ENCODE results near the gene C16orf46.

The C16orf46 gene

DNA sequence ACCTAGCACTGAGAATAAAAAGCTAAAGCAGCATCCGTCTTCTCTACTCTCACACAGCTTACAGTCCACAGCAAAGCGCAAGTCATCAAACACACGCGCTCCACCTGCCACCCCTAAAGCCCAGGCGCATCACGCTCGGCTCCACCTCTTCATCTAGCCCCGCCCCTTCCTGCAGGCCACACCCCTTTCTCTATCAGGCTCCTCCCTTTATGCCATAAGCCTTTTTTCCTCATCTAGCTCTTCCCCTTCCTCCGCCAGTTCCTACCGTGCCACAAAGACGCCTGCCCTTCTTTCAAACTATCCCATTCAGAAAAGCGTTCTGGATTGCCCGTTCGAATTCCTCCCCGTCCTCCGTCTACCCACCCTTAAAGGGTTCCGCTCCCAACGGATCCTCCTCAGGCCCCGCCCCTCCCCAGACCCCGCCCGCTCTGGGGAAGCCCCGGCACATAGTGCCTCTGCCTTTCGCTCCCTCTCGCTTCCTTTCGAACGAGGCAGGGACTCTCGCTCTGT is 417 bp downstream of the C16orf46 start:
- peak overlapping the region; percentile 96 for H2AFZ ChIP-seq (ENCODE audit: low read depth, low read length, severe bottlenecking)
- TF ChIP-seq, protein P1, sequence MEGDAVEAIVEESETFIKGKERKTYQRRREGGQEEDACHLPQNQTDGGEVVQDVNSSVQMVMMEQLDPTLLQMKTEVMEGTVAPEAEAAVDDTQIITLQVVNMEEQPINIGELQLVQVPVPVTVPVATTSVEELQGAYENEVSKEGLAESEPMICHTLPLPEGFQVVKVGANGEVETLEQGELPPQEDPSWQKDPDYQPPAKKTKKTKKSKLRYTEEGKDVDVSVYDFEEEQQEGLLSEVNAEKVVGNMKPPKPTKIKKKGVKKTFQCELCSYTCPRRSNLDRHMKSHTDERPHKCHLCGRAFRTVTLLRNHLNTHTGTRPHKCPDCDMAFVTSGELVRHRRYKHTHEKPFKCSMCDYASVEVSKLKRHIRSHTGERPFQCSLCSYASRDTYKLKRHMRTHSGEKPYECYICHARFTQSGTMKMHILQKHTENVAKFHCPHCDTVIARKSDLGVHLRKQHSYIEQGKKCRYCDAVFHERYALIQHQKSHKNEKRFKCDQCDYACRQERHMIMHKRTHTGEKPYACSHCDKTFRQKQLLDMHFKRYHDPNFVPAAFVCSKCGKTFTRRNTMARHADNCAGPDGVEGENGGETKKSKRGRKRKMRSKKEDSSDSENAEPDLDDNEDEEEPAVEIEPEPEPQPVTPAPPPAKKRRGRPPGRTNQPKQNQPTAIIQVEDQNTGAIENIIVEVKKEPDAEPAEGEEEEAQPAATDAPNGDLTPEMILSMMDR (IDR thresholded peaks at IDR 0.05; ENCODE audit: insufficient read depth, low read length, poor library complexity, severe bottlenecking) = no peak
- no peak for TF ChIP-seq EZH2phosphoT487 (conservative IDR thresholded peaks at IDR 0.05; ENCODE audit: low read length)
- H3K27me3 ChIP-seq (ENCODE audit: low read length) = no peaks in the 10 kb centered on the region
- H3K27ac ChIP-seq (ENCODE audit: low read depth, low read length) = peak overlapping the region; percentile 55
- no peaks in the 10 kb centered on the region for H4K20me1 ChIP-seq (ENCODE audit: low read depth, low read length)
- H3K4me3 ChIP-seq (ENCODE audit: insufficient read depth, low read length, poor library complexity, severe bottlenecking) = peak overlapping the region; percentile 78
- no peaks in the 10 kb centered on the region for H3K79me2 ChIP-seq (ENCODE audit: insufficient read depth, low read length)
- H3K9ac ChIP-seq (ENCODE audit: low read length) = peak overlapping the region; percentile 66
- no peaks in the 10 kb centered on the region for H3K36me3 ChIP-seq (ENCODE audit: low read length)
- peaks cover 8% of the 10 kb centered on the region; the same call in 1 of the 2 replicates for H3F3A ChIP-seq (ENCODE audit: insufficient read depth)
- H3K9me2 ChIP-seq (replicated peaks; ENCODE audit: insufficient read depth, low read length) = no peaks in the 10 kb centered on the region
- peak overlapping the region; percentile 90 for H3K4me2 ChIP-seq (ENCODE audit: low read depth, low read length, poor library complexity, severe bottlenecking)
- no peaks in the 10 kb centered on the region for H3K9me3 ChIP-seq (ENCODE audit: insufficient read depth, low read length)

DNA sequence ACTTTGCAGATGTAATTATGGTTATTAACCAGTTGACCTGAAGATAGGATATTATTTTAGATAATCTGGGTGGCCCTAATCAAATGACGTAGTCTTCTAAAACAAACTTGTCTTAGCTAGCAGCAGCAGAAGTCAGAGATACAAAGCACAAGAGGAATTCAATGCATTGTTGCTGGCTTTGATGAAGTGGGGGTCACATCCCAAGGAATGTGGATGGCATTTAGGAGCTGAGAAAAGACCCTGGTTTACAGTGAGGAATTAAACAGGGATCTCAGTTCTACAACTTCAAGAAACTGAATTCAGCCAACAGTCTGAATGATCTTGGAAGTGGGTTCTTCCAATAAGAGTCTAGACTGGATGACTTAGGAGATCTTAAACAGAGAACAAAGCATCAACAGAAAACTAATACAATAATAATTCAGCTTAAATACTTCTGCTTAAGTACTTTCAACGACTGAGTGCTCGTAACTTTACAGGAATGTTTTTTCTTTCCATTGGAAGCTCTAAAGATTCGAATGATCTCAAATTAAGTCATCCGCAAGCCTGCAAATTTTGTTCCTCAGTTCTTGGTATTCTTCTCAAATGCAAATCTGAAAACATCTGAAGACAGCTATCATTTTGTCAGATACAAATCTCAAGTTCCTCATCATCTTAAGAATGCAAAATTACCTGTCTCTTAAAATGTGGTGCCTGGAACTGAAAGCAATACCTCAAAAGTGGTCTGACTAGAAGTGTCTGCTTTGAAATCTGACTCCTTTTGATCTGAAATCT is 3.3 kb downstream of the C16orf46 start:
- no peaks in the 10 kb centered on the region for H3K27me3 ChIP-seq (ENCODE audit: low read length)
- no peak overlapping the region for H2AFZ ChIP-seq (ENCODE audit: low read depth, low read length, severe bottlenecking)
- no peaks in the 10 kb centered on the region for H3K9me2 ChIP-seq (replicated peaks; ENCODE audit: insufficient read depth, low read length)
- H4K20me1 ChIP-seq (ENCODE audit: low read depth, low read length) = no peaks in the 10 kb centered on the region
- H3K36me3 ChIP-seq (ENCODE audit: low read length) = no peaks in the 10 kb centered on the region
- H3K9me3 ChIP-seq (ENCODE audit: insufficient read depth, low read length) = no peaks in the 10 kb centered on the region
- H3K4me3 ChIP-seq (ENCODE audit: insufficient read depth, low read length, poor library complexity, severe bottlenecking) = no peak overlapping the region
- no peak overlapping the region for H3K4me2 ChIP-seq (ENCODE audit: low read depth, low read length, poor library complexity, severe bottlenecking)
- H3K27ac ChIP-seq (ENCODE audit: low read depth, low read length) = no peak overlapping the region
- no peaks in the 10 kb centered on the region for H3K79me2 ChIP-seq (ENCODE audit: insufficient read depth, low read length)
- H3K9ac ChIP-seq (ENCODE audit: low read length) = no peak overlapping the region
- no peak for TF ChIP-seq EZH2phosphoT487 (conservative IDR thresholded peaks at IDR 0.05; ENCODE audit: low read length)
- TF ChIP-seq, protein P1 (IDR thresholded peaks at IDR 0.05; ENCODE audit: insufficient read depth, low read length, poor library complexity, severe bottlenecking) = no peak
- peaks cover 8% of the 10 kb centered on the region; the same call in 1 of the 2 replicates for H3F3A ChIP-seq (ENCODE audit: insufficient read depth)

DNA sequence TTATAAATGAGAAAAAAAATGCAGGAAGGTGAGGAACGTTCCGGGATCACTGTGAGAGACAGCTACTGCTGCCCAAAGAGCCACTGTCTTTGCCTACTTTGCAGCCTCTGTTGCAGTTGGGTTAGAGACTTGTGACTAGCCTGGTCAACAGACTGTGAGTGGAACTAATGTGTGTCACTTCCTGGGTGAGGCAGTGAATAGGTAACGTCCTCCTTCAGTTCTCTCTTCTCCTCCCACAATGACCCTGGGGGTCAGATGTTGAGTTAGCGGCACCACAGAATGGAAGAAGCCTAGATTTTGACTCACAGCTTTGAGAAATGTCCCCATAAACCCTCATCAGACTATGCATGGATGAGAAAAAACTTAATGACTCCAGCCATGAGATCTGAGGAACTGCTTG is 5.2 kb downstream of the C16orf46 start:
- H3K4me3 ChIP-seq (ENCODE audit: insufficient read depth, low read length, poor library complexity, severe bottlenecking) = no peak overlapping the region
- no peak overlapping the region for H3K4me2 ChIP-seq (ENCODE audit: low read depth, low read length, poor library complexity, severe bottlenecking)
- H3K79me2 ChIP-seq (ENCODE audit: insufficient read depth, low read length) = no peaks in the 10 kb centered on the region
- TF ChIP-seq EZH2phosphoT487 (conservative IDR thresholded peaks at IDR 0.05; ENCODE audit: low read length) = no peak
- TF ChIP-seq, protein P1 (IDR thresholded peaks at IDR 0.05; ENCODE audit: insufficient read depth, low read length, poor library complexity, severe bottlenecking) = no peak
- no peak overlapping the region for H2AFZ ChIP-seq (ENCODE audit: low read depth, low read length, severe bottlenecking)
- H3K27ac ChIP-seq (ENCODE audit: low read depth, low read length) = no peak overlapping the region
- no peaks in the 10 kb centered on the region for H3F3A ChIP-seq (ENCODE audit: insufficient read depth)
- H3K27me3 ChIP-seq (ENCODE audit: low read length) = no peaks in the 10 kb centered on the region
- no peaks in the 10 kb centered on the region for H3K36me3 ChIP-seq (ENCODE audit: low read length)
- no peaks in the 10 kb centered on the region for H4K20me1 ChIP-seq (ENCODE audit: low read depth, low read length)
- no peaks in the 10 kb centered on the region for H3K9me2 ChIP-seq (replicated peaks; ENCODE audit: insufficient read depth, low read length)
- no peak overlapping the region for H3K9ac ChIP-seq (ENCODE audit: low read length)
- H3K9me3 ChIP-seq (ENCODE audit: insufficient read depth, low read length) = no peaks in the 10 kb centered on the region
